WI38 (cell line): ENCODE results near the gene PPP6R3.

Experiments
- H3K4me3 ChIP-seq: 2 replicates; pipeline ENCODE4 v1.5.1; 2011; ENCODE audit warnings: low read depth, mild to moderate bottlenecking, control low read depth, low read length
- CTCF ChIP-seq: IDR thresholded peaks from 2 replicates; pipeline ENCODE4 v1.5.1; 2012; ENCODE audit warnings: low read depth, mild to moderate bottlenecking, control low read depth, low read length

PPP6R3 gene

DNA sequence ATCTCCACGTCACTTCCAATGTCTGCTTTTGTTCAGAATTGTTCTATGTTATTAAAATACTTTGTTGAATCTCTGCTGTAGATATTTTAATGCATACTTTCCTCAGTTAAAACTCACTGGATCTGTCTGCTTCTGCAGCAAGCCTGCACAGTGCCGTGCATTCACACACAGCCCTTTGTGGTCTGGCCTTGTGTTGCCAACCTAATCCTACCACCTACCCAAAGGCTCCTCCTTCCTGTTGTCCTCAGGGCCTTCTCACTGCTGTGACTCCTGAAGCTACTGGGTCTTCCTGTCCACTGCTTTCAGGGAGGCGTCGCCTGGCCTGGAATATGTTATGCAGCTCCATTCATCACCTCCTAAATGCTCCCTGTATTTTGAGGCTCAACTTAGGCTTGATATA, 67.0 kb downstream of the PPP6R3 start:
- H3K4me3 ChIP-seq: no peak overlapping the region
- TF ChIP-seq CTCF: no peak

DNA sequence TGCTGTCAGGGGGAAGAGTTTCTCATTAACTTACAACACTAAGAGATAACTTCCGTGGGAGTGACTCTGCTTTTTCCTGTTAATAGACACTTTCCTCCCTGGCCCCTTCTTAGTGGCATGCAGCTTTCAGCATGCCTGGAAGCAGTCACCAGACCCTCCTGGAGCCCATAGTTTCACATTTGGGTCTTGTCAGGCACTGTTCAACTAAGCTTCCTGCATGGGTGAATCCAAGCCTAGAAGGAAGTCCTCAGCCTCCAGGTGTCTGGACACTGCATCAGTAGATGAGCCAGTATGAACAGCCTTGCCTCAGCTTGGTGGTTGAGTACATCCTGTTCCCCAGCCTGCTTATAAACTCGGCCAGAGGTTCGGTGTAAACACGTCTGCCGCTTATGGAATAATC, 68.1 kb downstream of the PPP6R3 start:
- H3K4me3 ChIP-seq: no peak overlapping the region
- TF ChIP-seq CTCF: no peak

GRCh38 chr11:68531129-68531693, 70.7 kb downstream of the PPP6R3 start:
- TF ChIP-seq CTCF: no peak
- H3K4me3 ChIP-seq: no peak overlapping the region

GRCh38 chr11:68532727-68533369, 72.3 kb downstream of the PPP6R3 start:
- no peak for TF ChIP-seq CTCF

GRCh38 chr11:68533945-68534344, 73.4 kb downstream of the PPP6R3 start:
- H3K4me3 ChIP-seq: no peak overlapping the region
- TF ChIP-seq CTCF: no peak

More at GRCh38 chr11:68532727-68533369, 72.3 kb downstream of the PPP6R3 start:
- H3K4me3 ChIP-seq: no peak overlapping the region

DNA sequence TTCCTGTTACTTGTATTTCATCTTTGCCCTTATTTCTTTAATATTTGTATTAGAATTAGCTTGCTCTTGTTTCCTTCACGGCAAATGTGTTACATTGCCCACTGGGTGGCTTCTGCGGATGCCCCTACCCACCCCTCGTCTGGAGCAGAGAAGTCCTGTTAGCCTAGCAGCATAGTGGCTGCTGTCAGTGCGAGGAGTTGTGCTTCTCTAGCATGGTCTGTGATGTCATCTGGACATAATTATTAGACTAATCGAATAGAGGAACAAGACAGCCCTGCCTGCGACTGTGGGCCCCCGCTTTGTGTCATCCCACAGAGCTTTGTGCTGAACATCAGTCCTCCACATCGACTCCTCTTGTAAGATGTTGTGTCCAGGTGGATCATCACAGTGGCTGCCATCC, 74.5 kb downstream of the PPP6R3 start:
- no peak overlapping the region for H3K4me3 ChIP-seq
- no peak for TF ChIP-seq CTCF

DNA sequence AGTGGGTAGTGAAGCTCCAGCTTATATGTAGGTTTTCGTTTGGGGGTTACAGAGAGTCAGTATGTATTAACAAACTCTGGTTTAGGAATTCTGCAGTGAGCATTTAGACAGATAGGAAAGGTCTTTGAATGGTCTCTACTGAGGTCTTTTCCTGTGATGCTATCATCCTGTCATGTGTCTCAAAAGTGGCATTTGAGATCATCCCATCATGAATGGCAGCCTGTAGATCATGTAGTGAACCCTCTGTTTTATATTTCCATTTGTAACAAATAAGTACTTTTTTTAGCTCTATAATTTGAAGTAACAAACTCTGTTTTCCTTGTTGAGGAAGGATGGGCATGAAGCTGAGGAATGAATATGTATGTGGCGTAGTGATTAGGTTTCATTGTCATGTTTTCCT, 76.2 kb downstream of the PPP6R3 start:
- no peak overlapping the region for H3K4me3 ChIP-seq
- no peak for TF ChIP-seq CTCF
